NCI-H82 (cell line): ENCODE measurements around the gene IMMP2L.
A peak's percentile ranks its signal among the peaks of the same experiment; 100 is the strongest.
"Not testable (repeated sequence)": the region's sequence is repeated elsewhere in the genome, so short reads cannot be mapped to it uniquely, and the experiment has no call there.

Experiments used
- DNase-seq: peaks from one replicate; lab custom pipeline; 2025; lab: John Stamatoyannopoulos, UW

IMMP2L gene

GRCh38 chr7:111330235-111330523 is 232.1 kb downstream of the IMMP2L start:
- DNase-seq: no peak

DNA sequence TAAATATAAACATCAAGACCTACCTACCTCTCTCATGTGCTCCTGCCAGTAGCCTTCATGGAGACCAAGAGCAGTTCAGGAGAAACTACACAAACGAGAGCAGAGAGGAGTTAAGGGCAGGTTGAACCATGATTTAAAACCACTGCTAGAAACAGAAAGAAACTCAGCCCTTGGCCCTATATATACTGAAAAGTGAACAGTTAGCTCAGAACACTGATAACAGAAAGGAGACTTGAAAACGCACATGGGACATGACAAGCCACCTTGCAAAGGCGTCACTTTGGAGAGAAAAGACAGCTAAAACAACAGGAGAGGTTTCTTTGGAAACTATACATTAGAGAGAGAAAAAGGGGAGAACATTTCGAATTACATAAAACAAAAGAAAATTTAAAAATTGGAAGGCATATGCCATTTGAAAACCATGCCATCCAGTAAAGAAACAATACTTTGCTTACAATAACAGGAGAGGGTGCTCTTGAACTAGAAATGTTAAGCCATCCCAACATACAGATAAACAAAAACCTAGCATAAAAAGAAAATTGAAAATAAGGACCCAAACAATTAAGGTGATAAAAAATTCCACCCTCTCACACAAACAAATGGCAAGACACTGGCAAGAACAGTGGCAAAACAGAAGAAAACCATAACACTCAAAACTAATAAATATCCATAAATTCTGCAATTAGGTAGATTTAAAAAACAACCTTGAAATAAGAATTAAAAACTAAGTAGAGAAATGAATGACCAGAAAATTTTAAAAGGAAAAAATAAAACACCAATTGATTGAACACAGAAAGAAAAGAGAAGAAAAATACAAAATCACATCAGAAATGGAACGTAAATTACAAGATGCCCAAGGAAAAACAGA is 232.7 kb downstream of the IMMP2L start:
- DNase-seq: no peak

DNA sequence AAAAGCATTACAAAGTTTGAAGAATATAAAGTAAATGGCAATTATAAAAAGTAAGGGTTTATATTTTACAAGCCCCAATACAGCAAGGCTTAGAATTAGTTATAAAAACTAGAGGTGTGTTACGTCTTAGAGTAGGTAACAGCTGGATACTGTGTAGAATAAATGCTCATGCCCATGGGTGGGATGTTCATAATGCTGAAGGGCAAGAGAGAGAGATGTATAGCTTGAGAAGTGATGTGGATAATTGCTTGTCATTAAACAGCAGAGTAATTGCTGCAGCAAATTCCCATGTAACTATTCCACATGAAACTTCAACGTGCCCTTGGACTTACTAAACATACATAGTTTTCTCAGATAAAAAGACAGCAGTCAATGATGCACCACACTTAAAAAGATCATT is 233.8 kb downstream of the IMMP2L start:
- no peak for DNase-seq

DNA sequence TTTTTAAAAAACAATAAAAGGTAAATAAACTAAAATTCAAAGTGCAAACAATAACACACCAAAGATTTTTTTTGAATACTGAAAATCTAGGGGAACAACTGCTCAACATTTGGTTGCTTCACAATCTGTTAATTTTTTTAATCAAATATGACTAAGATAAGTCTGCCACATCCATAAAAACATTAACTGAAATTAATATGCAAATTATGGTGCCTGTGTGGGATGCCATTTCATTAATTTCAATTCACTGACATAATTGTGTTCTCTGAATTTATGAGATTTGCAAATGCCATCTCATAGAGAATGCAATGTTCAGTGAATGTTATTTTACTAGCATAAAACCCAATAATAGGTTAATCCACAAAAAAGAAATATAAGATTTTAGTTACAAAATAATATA is 237.5 kb downstream of the IMMP2L start:
- DNase-seq: no peak

DNA sequence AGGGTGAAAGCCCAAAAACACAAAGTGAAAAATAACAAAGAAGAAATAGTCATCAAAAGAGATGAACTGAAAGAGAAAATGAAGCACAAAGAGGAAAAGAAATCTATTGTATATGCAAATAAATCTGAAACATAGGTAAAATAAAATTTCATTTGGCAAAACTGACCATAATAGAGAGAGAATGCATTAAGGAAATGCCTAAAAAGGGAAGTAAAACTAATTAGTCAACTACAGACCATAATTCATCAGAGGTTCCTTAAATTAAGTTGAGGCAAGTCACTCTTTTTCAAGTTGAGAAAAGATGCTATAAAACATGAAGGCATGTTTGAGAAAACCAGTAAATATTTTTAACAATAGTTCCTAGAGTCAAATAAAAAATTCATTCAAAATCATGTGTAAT is 238.1 kb downstream of the IMMP2L start:
- no peak for DNase-seq

DNA sequence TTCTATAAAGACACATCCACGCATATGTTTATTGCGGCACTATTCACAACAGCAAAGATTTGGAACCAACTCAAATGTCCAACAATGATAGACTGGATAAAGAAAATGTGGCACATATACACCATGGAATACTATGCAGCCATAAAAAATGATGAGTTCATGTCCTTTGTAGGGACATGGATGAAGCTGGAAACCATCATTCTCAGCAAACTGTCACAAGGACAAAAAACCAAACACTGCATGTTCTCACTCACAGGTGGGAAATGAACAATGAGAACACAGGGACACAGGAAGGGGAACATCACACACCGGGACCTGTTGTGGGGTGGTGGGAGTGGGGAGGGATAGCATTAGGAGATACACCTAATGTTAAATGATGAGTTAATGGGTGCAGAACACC is 238.6 kb downstream of the IMMP2L start:
- DNase-seq: not testable (repeated sequence)

GRCh38 chr7:111320133-111320532 is 242.2 kb downstream of the IMMP2L start:
- no peak for DNase-seq

DNA sequence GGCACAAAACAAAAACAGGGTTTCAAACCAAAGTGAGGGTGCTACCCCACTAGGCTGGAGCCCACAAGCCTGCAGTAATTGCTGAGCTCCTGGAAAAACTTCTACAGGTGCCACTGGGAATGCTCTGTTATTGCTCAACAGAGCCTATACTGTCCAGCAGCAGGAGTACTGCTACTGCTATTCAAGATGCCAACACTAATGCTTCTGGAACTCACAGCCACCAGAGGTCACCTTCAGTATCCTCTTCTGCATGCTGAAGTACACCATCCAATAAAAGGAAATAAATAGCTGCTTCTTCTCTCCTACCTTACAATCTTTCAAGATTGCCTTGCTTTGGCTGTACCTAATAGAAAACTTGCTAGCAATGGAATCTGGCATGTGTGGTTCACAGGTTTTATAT is 249.3 kb downstream of the IMMP2L start:
- DNase-seq: no peak

GRCh38 chr7:111308691-111309090 is 253.6 kb downstream of the IMMP2L start:
- no peak for DNase-seq

DNA sequence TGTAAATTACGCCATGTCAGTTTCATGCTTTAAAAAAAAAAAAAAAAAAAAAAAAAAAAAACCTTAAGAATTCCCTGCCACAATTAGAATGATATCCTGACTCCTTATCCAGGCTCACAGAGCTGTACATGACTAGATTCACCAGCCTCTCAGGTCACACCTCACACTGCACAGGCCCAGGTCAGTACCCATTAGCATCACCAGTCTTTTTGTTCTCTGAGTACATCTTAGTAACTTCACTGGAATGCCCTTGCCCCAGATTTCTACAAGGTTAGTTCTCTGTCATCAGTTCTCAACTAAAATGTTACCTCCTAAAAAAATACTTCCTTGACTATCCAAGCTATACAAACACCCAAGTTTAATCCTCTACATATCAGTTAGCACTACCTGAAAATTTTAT is 260.4 kb downstream of the IMMP2L start:
- no peak for DNase-seq

- no peak for DNase-seq
Measured at GRCh38 chr7:111294494-111294893, 267.8 kb downstream of the IMMP2L start.

DNA sequence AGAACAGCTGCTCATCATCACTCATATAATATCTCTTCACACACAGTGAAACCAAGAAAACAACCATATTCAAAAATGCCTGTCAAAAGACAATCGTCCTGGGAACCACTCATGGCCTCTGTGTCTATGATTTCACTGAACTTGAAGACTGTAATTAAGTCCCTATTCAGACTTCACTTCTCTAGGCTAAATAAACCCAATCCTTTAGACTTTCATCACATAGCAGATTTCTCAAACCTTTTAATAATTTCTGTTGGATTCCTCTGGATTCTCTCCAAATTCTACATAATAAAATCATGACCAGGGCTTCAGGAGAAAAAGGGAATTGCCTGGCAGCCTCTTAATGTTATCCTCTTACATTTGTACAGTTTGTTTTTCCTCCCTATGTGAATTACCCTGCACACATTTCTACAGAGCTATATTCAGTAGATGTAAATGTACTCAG is 270.2 kb downstream of the IMMP2L start:
- DNase-seq: no peak

DNA sequence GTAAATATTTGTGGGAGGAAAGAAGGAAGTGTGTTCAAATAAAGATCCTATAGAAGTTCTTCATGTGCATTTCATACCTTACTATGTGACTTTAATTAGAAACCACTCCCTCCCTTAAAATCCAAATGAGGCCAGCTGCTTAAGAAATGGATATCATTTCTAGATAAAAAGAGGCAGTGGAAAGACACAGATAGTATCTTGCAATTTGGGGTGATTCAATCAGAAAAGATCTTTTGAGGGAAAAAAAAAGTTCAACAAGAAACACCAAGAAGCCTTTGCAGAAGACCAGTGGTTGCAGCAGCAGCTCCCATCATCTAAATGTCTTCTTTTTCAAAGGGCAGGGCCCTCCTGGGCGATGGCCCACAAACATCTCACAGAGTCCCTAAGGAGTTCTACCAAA is 271.3 kb downstream of the IMMP2L start:
- no peak for DNase-seq

- no peak for DNase-seq
Measured at GRCh38 chr7:111290419-111290818, 271.9 kb downstream of the IMMP2L start.

DNA sequence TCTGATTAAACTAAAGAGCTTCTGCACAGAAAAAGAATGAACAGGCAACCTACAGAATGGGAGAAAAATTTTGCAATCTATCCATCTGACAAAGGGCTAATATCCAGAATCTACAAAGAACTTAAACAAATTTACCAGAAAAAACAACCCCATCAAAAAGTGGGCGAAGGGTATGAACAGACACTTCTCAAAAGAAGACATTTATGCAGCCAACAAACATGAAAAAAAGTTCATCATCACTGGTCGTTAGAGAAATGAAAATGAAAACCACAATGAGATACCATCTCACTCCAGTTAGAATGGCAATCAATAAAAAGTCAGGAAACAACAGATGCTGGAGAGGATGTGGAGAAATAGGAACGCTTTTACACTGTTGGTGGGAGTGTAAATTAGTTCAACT is 273.9 kb downstream of the IMMP2L start:
- DNase-seq: not testable (repeated sequence)

GRCh38 chr7:111282626-111283025 is 279.7 kb downstream of the IMMP2L start:
- no peak for DNase-seq

DNA sequence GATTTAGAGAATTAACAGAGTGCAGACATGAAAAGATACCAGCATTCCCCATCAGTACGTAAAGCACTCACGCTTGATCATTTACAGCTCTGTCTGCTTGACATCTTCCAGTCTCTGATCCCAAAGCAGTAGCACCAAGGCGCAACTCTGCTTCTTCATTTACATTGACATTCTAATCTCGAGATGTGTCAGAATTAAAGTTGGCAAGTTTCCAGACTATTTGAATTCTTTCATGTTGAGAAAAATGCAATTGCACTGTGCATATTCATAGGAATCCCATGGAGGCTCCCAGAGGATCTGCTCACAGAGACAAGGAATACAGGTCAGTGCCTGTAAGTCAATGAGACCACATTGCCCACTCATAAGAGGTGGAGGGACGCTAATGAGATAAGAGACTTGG is 287.4 kb downstream of the IMMP2L start:
- DNase-seq: peak; percentile 7

DNA sequence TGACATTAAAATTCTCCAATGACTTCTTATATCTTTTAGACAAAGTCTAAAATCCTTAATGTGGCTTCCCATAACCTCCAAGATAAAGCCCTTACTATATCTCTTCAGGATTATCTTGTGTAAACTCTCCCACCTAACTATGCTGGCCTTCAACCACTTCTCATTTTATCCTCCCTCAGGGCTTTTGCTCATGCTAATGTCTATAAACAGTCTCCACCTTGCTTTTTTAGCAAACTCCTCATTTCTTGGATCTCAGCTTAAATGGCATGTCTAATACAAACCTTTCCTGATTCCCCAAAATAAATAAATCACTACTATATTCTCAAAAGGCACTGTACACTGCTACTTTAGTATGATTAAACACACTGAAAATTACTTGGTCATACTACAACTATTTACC is 290.2 kb downstream of the IMMP2L start:
- DNase-seq: no peak

DNA sequence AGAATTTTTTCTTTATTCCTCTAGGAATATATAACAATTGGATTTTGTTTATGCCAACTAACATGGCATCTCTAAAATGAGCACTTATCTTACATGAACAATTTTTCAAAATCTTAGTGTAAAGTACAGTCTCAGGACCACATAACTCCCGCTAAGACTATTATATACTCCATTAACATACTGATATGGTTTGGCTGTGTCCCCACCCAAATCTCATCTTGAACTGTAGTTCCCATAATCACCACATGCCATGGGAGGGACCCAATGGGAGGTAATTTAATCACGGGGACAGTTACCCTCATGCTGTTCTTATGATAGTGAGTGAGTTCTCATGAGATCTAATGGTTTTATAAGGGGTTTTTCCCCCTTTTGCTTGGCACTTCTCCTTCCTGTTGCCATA is 291.5 kb downstream of the IMMP2L start:
- DNase-seq: not testable (repeated sequence)

GRCh38 chr7:111268941-111269340 is 293.4 kb downstream of the IMMP2L start:
- no peak for DNase-seq

DNA sequence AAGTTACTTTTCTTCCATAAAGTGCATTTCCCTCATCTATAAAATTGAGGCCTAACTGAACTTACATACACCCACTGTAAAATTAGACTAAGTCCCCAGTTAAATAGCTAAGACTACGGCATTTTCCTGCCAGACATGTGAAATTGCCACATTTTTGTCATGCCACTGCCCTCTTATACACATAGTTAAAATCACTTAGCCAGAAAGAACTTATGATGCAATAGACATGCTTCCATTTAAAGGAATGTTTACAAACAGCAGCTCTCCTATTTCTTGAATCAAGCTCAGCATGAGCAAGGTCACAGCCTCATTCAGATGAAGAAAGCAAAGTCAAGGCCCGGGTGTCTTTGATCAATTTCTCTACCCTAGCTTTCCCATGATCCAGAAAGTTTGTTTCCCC is 295.7 kb downstream of the IMMP2L start:
- no peak for DNase-seq

- DNase-seq: no peak
Measured at GRCh38 chr7:111265394-111265793, 296.9 kb downstream of the IMMP2L start.

- no peak for DNase-seq
Measured at GRCh38 chr7:111264981-111265380, 297.3 kb downstream of the IMMP2L start.
